Body of pancreas (tissue), 4 donors: ENCODE measurements around the gene FKBP2. TPM values are rescaled to one million over a fixed set of nuclear protein-coding genes. Genes with fewer than 3 reads are reported as not detected.
A peak's percentile ranks its signal among the peaks of the same experiment; 100 is the strongest.

ENCODE experiments used
- ATAC-seq: fragments of 150-250 bp; one replicate; pipeline ENCODE4 v1.9.1; 2016
- DNase-seq, 4 donors: peaks; one replicate each; pipeline ENCODE4 v3.0.0-alpha.2; 2019
- H3K27ac ChIP-seq, 4 donors: fragments of 200-600 bp; sonication (generic); 1 replicate in 3 of 4; 2 replicates in 1 of 4; pipeline versions ENCODE4 v1.5.1 to v1.6.1; 2016 to 2019; ENCODE audit warnings: mild to moderate bottlenecking in 1 of 4, mixed read lengths in 1 of 4, moderate library complexity in 1 of 4
- H3K27me3 ChIP-seq, 2 donors: fragments of 200-600 bp; sonication (generic); one replicate each; pipeline ENCODE4 v1.6.0; 2016; ENCODE audit warnings: mild to moderate bottlenecking in 1 of 2
- H3K36me3 ChIP-seq, 2 donors: fragments of 200-600 bp; sonication (generic); replicated peaks in 1 of 2; 2 replicates each; pipeline ENCODE4 v1.5.1; 2016; ENCODE audit warnings: low read depth in 2 of 2; ENCODE audit not compliant: insufficient read depth in 1 of 2
- H3K4me1 ChIP-seq: fragments of 200-600 bp; sonication (generic); one replicate; pipeline ENCODE4 v1.6.0; 2016
- H3K4me3 ChIP-seq, 2 donors: fragments of 200-600 bp; sonication (generic); 1 replicate in 1 of 2; 2 replicates in 1 of 2; pipeline ENCODE4 v1.5.1; 2016 to 2019
- H3K9me3 ChIP-seq, 3 donors: fragments of 200-600 bp; sonication (generic); 1 replicate in 2 of 3; 2 replicates in 1 of 3; pipeline ENCODE4 v1.5.1; 2016
- POLR2A ChIP-seq, 3 donors: fragments of 450-650 bp; IDR thresholded peaks; one replicate each; pipeline ENCODE4 v1.6.1; 2016; ENCODE audit warnings: antibody characterized with exemption in 3 of 3, mild to moderate bottlenecking in 2 of 3
- WGBS, 2 donors: methylation state at CpG; one replicate each; pipeline ENCODE4 v1.1.5; 2017; 5-methylcytosine and 5-hydroxymethylcytosine counted together
- intact Hi-C: fragments of 100-400 bp; cut with DNase I; formaldehyde crosslinking; loops from one replicate; pipeline ENCODE4 v1.15.1; 2023
- total RNA-seq, 2 donors: library from RNA; depleted of rRNA; stranded (reverse); fragments of >200 nt; gene quantifications; one replicate each; pipeline ENCODE4 v1.1.0, GENCODE V29; 2016
- TF ChIP-seq, protein P1 (sequence below), 7 experiments: fragments of 450-650 bp in 4 of 7; fragments of 200-600 bp in 3 of 7; sonication (generic) in 3 of 7; IDR thresholded peaks; one replicate each; pipeline ENCODE4 v1.5.1; 2016 to 2019; ENCODE audit warnings: antibody characterized with exemption in 7 of 7

Gene FKBP2
- total RNA-seq, 2 donors from 2014 or later: 42.0 to 92.6 TPM

DNA sequence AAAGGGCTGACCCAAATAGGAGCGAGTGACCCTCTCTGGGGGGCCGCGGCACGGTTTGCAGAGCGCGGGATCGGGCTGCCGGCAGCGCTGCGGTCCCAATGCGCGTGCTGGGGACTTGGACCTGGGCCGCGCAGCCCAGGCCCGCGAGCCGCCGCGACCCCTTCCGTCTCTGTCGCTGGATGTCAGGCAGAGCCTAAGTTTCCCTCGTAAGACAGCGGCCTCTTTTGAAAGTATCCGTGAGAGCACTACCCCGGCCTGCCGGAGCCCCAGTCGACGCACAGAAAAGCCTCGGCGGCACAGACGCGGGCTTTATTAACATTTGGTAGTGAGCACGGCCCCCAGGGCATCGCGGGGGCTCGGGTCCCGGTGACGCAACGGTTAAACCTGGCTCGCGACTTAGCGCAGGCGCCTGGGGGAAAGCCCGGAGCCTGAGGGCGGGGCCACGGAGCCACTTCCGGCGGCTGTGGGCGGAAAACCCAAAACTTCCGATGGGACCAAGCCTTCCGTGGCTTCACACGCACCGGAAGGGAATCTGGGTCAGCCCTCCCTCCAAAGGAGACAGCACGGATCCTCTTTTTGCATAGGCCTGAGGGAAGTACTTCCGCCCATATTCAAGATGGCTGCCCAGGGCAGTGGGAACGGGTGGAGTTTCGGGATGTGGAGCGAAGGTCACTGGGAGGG lies 28.8 kb downstream of the FKBP2 start:
- ATAC-seq (peak; percentile 86), DNase-seq (peak; percentile 98 to 99 (median 98))
- Histone ChIP-seq H3K27ac (peak overlapping the region; percentile 95 to 98 (median 96)), H3K36me3 (no peaks in the 10 kb centered on the region), H3K9me3 (no peaks in the 10 kb centered on the region), H3K4me1 (peaks cover 44% of the 10 kb centered on the region), H3K27me3 (no peaks in the 10 kb centered on the region), H3K4me3 (peak overlapping the region; percentile 53 to 83)
- WGBS, 2 donors: 0% methylated on average over 5 to 58 of the region's 58 CpGs
- TF ChIP-seq POLR2A (IDR thresholded peaks at IDR 0.05): peak in 2 of 3 donors; percentile 52 to 66
- TF ChIP-seq, protein P1, sequence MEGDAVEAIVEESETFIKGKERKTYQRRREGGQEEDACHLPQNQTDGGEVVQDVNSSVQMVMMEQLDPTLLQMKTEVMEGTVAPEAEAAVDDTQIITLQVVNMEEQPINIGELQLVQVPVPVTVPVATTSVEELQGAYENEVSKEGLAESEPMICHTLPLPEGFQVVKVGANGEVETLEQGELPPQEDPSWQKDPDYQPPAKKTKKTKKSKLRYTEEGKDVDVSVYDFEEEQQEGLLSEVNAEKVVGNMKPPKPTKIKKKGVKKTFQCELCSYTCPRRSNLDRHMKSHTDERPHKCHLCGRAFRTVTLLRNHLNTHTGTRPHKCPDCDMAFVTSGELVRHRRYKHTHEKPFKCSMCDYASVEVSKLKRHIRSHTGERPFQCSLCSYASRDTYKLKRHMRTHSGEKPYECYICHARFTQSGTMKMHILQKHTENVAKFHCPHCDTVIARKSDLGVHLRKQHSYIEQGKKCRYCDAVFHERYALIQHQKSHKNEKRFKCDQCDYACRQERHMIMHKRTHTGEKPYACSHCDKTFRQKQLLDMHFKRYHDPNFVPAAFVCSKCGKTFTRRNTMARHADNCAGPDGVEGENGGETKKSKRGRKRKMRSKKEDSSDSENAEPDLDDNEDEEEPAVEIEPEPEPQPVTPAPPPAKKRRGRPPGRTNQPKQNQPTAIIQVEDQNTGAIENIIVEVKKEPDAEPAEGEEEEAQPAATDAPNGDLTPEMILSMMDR (IDR thresholded peaks at IDR 0.05): peak in 3 of 7 experiments; percentile 22 to 29 (median 25)
- intact Hi-C loops: no loop called here

DNA sequence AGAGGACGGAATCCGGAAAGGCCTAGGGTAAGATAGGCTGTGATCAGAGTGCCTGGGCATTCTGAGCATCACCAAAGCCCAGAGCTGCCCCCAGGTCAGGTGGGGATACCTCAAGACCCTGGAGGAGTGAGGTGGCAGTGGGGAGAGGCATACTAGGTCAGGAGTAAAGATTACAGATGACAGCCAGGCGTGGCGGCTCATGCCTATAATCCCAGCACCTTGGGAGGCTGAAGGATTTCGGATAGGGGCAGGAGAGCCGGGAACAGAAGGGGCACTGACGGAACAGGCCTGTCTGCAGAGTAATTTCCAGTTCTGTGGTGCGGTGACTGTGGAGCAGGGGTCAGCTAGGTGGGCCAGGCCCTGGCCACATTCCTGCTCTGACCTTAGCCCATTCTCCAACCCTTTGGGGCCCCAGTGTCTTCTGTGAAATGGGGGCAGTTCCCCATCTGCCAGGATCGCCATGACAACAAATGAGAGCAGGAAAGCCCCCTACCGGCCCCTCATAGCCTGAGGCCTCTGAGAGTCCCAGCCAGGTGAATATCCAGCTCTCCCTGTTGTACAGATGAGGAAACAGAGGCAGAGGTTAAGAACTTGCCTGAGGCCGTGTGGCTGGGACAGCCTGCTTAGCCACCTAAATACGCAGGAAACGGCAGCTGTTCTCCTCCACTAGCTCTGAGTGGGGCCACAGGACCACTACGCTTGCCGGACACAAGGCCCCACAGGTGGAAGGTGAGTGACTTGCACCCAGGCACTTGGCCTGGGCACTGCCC lies 34.3 kb downstream of the FKBP2 start:
- no peak for DNase-seq
- no peak for ATAC-seq
- peaks cover 26% of the 10 kb centered on the region for H3K4me1 ChIP-seq
- intact Hi-C loops: no loop called here
- TF ChIP-seq, protein P1 (IDR thresholded peaks at IDR 0.05): no peak
- TF ChIP-seq POLR2A (IDR thresholded peaks at IDR 0.05): no peak
- H3K27me3 ChIP-seq: no peaks in the 10 kb centered on the region
- peaks cover 0 to 3% of the 10 kb centered on the region in 2 donors for H3K36me3 ChIP-seq
- WGBS, 2 donors: 91 to 96% methylated on average over 9 to 15 of the region's 15 CpGs
- H3K9me3 ChIP-seq: no peaks in the 10 kb centered on the region
- no peak overlapping the region for H3K27ac ChIP-seq
- no peak overlapping the region for H3K4me3 ChIP-seq

DNA sequence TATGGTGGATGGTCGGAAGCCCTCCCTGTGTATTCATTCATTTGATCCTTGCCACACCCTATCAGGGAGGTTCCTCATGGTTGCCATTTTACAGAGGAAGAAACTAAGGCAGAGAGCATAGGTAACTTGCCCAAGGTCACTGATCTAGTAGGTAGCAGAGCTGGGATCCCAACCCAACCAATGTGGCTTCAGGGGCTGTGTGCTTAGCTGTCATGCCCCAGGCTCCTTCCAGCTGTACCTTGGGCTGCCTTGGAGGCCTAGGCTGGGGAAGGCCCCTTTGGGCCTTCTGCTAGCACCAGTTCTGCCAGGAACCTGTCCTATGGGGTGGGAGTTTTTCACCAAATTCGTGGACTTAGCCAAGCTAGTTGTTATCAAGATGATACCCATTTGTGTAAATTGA lies 34.9 kb downstream of the FKBP2 start:
- Histone ChIP-seq H3K27ac (no peak overlapping the region), H3K9me3 (no peaks in the 10 kb centered on the region), H3K4me3 (no peak overlapping the region), H3K36me3 (peaks cover 0 to 3% of the 10 kb centered on the region in 2 donors), H3K27me3 (no peaks in the 10 kb centered on the region), H3K4me1 (peaks cover 26% of the 10 kb centered on the region)
- no peak for TF ChIP-seq POLR2A (IDR thresholded peaks at IDR 0.05)
- TF ChIP-seq, protein P1 (IDR thresholded peaks at IDR 0.05): no peak
- ATAC-seq (no peak), DNase-seq (no peak)
- intact Hi-C loops: no loop called here
- 73 to 79% methylated on average over 2 of the region's 2 CpGs for WGBS, 2 donors

DNA sequence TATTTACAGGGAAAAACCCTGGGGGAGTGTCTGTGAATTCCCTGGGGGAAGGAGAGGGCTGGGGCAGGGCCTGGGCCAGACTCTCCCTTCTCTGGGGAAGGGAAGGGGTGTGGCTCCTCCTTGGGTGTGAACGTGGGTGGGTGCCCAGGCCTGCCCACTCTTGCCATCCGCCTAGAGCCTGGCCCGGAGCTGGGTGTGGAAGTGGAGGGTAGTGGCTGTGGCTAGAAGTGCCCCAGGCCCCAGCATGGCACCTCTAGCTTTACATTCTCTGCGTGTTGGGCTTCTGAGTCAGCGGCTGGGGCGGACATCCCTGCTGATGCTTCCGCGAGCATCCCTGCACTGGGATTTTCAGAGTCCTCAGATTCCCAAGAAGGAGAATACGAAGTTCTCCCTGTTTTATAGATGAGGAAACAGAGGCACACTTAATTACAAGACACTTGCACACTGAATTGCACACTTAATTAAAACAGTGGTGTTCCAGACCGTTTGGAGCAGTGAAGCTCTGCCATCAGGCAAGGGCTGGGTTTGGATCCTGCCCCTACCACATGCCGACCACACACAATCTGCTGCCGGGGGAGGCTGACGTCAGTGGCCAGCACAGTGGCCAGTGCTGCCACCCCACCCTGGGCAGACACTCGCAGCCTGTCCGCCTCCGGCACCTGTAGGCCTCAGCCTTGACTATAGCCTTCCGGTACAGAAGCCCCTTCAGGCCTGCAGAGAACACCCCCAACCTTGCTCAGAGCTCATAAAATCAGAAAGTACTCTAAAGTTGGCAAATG lies 35.9 kb downstream of the FKBP2 start:
- TF ChIP-seq POLR2A (IDR thresholded peaks at IDR 0.05): no peak
- TF ChIP-seq, protein P1 (IDR thresholded peaks at IDR 0.05): no peak
- H3K27ac ChIP-seq: no peak overlapping the region
- peaks cover 22% of the 10 kb centered on the region for H3K4me1 ChIP-seq
- no peaks in the 10 kb centered on the region for H3K27me3 ChIP-seq
- intact Hi-C loops: no loop called here
- DNase-seq (no peak), ATAC-seq (no peak)
- peaks cover 0 to 3% of the 10 kb centered on the region in 2 donors for H3K36me3 ChIP-seq
- H3K9me3 ChIP-seq: no peaks in the 10 kb centered on the region
- H3K4me3 ChIP-seq: no peak overlapping the region
- WGBS, 2 donors: 83 to 89% methylated on average over 8 to 17 of the region's 17 CpGs
